Retina (tissue), 1 donor: Measurements from ENCODE around the gene ARID3C.

Source experiments
- DNase-seq: peaks from one replicate; pipeline ENCODE4 v3.0.0-alpha.2; 2016

Gene ARID3C

DNA sequence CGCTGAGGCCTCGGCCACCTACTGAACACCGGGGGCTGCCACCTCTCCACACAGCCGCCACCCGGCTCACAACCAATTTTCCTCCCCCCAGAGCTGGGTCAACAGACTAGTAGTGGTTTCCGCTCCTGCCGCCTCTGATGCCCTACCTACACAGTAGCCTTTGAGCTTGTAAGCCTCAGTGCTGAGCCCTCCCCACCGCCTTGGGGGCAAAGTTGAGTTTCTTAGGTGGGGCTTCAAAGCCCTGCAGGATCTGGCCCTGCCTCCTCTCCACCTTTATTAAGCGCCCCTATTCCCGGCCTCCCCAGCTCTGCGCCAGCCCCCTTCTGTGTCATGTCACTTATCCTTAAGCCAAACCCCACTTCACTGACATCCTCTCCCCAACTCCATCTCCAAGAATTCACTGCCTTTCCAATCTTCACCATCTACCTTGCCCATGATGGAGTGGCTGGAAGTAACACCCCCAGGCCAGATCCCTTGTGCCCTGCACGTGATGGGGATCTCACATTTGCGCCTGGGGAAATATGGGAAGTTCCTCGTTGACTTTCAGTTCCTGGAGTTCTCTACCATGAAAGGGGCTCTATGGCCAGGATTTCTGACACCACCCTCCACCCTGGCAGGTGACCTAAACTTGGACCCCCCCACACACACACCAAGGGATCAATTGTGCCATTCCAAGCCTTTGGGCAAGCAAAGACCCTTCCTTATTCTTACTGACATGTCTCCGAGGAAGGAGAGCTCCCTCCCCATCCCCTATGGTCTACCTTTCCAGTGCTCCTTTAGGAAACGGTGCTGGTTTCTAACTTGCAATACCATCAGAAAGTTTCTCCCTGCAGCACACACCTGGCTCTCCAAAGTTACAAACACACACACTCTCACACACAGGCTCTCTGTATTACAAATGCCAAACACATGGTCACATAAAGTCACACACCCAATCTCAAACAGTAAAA, 36.7 kb downstream of the ARID3C start:
- no peak for DNase-seq

DNA sequence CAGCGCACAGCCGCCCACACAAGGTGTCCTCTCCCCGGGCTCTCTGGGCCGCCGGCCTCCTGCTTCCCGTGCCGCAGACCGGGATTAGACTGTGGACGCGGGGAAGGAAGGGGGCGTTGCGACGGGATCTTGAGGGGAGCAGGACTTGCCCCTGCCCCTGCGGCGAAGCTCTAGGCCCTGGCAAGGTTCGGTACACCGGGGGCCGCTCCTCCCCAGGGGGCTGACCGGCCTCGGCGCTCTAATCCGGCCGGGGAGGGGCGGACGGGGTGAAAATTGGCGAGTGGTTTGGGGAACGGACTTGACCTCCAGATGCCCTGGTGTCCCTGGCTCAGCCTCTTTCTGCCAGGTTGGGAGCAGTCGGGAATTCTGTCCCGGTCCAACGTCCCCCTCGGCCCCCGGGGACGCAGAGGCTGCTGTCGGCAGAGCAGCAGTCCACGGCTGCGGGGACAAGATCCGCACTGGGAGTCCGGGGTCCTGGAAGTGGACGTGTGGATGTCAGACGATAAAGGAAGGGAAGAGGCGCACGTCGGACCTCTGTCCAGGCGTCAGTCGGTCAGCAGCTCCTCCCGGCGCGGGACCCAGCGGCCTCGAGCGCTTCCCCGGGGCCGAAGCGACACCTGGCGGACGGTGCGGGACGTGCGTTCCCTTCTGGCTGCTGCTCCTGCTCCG, 37.5 kb downstream of the ARID3C start:
- peak; percentile 94 for DNase-seq

DNA sequence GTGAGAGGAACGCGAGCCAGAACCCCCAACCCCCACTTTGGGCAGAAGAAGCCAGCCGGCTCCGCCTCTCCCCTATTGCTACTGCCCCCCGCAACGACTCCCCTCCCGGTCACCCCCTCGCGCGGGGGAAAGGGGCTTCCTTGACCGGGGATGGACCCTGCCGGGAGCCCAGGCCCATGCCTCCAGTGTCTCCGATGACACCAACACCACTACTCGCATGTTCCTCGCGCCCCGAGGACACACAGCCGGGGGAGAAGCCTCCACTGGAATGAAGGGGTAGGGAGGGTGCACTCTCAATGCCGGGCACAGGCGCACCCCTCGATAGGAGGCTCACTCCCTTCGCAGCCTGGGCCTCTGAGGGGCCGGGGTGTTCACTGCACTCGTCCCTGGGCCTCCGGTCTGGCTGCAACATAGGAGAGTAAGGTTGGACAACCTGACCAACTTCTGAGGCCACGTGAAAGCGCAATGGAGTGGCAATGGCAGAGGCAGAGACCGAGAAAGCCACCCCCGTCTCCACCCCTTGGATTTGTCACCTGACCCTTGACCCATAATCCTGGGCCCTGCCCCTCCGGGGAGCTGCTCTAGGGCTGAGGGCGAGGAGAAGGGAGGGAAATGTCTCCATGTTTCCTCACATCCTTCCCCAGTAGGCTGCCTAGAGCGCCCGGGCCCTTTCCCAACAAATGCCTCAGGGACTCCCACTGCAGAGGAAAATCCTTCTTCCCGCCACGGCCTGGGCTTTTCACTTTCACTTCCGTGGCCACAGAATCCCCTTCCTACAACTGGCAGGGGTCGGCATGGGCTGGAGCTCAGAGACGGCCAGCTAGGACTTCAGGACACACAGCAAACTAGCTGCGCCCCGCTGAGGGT, 38.3 kb downstream of the ARID3C start:
- DNase-seq, result no peak

DNA sequence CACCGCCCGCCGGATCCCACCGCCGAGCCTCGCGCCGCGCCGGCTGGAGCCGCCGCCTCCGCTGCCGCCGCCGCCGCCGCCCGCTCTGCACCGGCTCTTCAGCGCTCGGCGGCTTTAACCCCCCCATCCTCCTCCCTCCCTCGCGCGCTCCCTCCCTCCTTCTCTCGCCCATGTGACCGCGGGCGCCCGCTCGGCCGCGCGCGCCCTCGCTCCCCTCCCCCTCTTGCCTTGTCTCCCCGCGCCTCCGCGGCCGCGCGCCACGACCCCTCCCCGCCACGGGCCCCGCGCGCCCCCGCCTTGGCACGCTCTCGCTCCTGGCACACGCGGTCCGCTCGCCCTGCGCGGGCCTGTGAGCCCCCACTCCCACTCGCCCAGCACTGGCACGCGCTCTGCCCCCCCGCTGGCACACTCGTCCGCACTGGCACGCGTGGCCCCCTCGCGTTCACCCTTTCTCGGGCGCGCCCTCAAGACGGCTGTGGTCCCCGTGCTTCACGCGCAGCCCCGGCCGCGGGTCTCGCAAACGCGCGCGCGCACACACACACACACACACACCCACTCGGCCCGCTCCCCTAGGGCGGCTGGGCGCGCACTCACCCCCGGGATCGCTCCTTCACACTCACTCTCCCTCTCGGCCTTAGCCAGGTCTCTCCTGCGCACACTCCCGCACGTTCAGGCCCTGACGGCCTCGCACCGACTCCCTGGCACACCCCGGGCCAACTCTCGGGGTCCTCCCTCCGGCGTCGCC, 39.1 kb downstream of the ARID3C start, which contains the start of gene CNTFR:
Gene CNTFR, minus strand, starts transcription at position 89 of the 745 bp plus-strand sequence. CDS start 20,743 bp downstream, outside the sequence.
- peak; percentile 85 for DNase-seq

DNA sequence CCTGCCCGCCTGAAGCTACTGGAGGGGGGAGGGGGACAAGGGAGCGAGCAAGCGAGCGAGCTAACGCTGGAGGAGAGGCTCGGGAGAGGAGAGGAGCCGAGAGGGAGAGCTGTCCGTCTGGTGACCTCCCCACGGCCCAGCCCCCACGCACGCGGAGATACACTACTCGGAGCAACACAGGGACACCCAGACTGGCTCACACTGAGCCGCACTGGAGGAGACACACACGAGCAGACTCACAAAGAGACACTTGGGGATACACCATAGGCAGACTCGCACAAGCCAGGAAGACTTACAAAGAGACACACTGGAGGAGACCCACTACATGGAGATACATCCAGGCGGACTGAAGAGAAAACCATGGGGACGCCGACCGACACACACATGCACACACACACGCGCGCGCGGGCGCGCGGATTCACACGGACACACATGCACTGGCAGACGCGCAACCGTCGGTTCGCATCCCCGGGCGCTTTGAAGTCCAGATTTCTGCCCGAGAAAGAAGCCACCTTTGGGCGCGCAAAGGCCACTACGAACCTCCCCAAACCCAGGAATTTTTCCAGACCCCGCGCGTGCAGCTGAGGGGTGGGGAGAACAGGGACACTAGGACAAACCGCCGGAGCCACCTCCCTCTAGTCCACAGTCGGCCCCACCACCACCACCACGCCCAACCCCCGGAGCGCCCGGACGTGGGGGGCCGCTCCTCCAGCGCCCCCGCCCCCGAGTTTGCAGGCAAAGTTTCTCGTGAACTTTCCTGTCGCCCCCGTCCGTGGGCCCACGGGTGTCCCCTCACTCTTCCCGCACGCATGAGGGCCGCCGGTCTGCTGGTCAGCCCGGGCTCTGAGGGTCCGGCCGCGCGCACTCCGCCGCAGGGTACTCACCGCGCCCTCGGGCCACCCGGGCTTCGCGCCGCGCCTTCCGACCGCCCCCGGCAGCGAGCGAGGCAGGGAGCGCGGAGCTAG, 39.9 kb downstream of the ARID3C start:
- peak; percentile 81 for DNase-seq

DNA sequence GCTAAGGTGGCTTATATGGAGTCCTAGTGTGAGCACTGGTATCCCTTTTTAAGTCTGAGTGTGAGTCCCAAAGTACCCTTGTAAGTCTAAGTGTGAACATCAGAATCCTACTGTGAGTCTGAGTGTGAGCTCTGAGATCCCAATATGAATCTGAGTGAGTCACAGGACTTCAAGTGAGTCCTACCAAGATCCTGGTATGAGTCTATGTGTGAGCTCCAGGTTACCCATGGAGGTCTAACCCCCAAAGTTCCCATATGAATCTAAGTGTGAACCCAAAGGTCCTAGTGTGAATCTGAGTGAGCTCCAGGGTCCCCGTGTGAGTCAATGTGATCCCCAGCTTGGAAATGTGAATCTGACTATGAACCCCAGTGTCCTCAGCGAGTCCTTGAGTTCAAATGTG, 41.6 kb downstream of the ARID3C start:
- no peak for DNase-seq

DNA sequence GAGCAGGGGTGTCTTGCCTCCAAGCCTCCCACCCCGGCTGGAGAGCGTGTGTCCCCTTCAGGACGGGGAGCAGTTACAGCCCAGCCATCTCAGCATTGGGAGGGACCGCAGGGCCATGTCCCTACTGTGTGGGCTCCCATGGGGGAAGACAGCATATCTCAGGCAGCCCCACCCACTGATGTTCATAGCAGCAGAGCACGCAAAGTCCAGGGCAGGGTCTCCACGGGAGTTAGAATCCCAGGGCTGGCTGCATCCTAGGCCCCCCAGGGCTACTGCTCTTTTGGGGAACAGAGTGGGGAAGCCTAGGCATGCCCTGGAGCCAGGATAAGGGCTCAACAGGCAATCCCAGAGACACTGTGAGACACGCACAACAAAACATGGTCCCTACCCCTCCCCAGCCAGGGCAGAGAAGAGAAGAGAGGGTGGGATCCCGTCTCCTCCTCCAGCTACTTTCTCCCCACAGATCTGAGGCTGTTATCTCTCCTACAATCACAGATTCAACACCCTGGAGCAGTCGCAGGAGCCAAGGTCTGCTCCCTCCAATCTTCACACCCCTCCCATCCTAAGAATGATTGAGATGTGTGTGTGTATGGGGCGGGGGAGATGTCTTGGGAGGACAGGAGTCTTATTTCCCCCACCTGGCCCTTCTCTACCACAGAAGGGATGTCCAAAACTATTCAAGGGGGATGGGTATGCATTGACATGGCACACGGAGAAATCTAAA, 42.8 kb downstream of the ARID3C start:
- DNase-seq, result no peak

DNA sequence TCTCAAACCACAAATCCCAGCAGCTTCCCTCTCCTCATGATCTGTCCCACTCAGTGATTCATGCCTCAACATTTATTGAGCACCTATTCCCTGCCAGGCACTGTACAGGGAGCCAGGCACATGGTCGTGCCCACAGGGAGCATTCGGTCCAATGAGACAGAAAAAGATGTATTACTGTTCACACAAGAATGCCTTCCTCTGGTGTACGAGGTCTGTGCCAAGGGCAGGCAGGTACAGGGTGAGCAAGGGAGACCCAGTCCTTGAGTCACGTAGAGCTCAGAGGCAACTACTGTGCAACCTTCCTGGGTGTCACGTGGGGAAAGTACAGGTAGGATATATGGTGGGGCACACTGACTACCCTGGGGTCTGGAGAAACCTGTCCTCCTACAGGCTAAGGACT, 43.9 kb downstream of the ARID3C start:
- no peak for DNase-seq

DNA sequence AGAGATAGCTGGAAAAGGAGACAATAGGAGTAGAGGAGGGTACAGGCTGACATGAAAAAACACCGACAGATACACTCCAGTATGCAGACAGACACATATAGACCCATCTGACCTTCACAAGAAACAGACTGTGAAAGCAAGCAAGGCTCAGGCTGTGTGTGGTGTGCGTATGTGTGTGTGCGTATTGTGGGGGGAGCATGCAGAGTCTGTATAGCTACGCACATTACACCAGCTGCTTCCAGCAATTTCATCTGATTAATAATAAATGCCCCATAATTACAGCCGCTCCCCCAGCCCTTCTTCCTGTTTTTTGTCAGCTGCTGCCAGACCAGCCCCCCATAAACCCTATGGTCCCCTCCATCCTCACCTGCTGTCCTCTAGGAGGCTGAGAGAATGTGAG, 46.1 kb downstream of the ARID3C start:
- DNase-seq, result peak; percentile 27

DNA sequence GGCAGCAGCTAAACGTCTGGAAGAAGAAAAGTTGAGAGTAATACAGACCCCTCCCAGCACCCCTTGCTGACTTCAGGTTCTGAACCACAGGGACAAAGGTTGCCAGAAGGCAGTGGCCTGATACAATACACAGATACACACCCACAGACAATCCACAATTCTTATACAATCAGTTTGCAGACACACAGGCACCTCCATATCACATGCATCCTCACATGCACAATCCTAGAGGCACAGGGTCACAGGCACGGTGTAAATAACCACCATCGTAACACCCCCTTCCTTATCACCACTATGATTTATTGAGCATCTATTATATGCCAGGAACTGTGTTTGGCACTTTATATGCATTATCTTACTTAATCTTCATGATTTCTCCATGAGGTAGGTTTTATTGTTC, 47.5 kb downstream of the ARID3C start:
- DNase-seq, result no peak

DNA sequence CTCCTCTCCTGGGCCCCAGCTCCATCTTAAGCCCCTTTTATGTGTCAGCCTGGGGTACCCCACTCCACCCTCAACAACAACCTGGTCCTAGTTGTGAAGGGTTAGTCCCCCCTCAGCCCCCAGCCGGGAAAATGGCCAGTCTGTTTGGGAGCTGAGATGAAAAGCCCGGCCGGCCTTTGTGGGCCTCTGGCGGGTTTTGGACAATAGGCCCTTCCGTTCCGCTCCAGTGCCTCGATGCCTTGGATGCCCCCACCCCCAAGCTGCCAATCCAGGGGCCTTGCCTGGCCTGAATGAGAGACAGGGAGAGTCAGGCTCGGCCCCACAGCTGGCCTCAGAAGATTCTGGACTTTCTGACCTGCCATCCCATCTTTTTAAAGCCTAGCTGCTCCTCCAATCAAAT, 48.5 kb downstream of the ARID3C start:
- peak; percentile 89 for DNase-seq

DNA sequence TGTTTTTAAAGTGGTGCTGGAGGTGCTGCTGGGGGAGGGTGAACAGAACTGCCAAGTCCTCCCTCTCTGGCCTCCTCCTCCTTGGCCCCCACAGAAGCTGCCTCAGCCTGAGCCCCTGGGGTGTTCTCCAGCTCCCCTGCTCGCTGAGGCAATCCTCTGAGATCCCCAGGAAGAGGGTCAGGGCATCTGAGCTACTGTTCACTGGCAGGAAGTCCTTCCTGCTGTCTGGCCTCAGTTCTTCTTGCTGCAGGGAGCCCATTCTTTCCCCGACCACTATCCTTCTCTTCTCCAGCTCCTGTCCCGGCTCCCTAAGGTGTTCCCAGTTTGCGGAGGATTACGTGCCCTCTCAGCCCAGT, 49.1 kb downstream of the ARID3C start:
- DNase-seq, result peak; percentile 43

DNA sequence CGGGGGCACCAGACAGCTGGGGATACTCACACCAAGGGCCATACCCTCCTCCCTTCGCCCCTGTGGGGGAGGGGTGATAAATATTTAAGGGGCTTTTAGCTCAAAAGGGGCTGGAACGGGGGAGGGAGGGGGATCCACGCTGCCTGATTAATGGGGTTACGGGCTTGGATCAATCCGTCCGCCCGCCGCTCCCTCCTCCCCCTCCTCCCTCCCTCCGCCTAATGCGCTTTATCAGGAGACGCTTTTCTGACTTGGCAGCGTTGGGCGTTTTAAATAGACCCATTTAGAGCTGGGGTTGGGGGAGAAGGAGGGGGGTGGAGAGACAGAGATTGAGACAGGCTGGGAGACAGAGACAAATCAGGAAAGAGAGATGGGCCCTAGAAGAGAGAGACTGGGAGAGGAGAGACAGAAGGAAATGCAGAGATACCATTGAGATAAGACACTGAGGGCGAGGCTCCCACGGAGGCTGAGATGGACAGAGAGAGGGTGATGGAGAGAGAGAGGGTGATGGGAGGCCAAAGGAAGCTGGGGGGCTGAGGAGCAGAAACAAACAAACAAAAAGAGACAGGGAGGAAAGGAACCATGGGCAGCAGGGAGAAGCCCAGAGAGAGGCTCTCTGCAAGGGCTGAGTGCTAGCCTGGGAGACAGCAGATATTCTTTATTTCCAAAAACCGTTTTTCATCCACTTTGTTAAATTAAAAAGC, 49.6 kb downstream of the ARID3C start:
- DNase-seq, result peak; percentile 70

DNA sequence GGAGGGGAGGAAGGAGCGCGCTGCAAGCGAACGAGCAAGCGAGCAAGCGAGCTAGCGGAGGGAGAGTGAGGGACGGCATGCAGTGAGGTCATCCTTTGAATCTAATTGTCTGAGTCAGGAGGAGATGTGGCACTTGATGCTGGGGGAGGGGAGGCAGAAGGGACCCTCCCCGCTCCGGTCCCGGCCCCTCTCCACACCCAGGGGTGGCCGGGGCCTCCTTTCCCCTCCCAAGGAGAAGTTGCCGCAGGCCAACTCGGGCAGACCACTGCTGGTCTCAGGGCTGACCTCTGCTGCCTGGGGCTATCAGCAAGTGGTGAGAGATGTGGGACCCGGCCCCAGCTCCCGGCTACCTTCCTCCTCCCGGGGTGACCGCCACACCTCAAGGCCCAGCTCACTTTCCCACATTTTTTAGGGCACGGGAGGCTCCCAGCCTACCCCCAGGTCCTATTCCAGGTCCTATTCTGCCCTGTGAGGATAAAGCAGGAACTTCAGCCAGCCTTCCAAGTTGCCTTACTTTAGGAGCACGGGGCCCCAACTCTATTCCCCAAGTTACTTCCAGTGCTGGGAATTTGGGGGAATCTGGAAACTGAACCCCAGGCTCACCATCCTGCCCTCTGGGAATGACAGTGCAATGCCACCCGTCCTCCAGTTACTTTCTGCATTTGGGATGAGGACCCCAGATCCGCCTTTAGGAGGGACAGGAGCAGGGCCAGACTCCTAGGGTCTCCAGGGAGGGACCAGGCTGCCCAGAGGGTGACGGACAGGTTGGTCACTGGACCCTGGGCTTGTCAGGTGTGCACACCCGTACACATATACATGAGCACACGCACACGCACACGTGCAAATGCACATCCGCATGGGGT, 50.4 kb downstream of the ARID3C start:
- DNase-seq, result peak; percentile 90

DNA sequence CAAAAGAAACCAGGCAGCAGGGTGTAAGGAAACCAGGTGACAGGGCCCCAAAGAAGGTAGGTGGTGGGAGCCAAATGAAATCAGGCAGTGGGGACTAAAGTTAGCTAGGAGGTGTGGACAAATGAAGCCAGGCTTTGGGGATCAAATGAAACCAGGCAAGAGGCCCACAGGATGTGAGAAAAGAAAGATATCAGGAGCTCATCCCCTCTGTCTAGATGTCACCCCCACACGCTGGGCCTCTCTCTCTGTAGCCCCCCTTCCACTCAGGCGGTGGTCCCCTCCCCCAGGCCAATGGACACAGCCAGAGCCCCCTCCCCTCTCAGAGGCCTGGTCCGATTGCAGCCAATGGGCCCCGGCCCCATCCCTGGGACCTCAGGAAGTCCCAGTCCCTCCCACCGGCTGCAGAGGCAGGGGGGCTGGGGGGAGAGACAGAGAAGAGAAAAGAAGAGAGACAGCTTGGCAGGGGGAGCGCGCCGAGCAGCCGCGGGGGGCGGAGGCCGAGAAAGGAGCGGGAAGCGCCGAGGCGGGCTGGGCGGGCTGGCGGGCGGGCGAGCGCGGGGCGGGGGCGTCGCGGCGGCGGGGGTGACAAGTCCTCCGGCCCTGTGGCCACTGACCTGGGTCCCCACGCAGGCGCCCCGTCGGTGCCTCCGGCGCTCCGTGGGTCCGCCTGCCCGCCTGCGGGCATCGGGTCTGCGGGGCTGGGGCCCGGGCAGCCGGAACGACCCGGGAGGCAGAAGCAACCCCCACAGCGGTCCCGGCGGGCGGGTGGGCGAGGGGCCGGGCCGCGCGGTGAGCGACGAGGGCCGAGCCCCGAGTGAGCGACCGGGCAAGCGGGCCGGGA, 51.2 kb downstream of the ARID3C start:
- DNase-seq, result peak; percentile 74

DNA sequence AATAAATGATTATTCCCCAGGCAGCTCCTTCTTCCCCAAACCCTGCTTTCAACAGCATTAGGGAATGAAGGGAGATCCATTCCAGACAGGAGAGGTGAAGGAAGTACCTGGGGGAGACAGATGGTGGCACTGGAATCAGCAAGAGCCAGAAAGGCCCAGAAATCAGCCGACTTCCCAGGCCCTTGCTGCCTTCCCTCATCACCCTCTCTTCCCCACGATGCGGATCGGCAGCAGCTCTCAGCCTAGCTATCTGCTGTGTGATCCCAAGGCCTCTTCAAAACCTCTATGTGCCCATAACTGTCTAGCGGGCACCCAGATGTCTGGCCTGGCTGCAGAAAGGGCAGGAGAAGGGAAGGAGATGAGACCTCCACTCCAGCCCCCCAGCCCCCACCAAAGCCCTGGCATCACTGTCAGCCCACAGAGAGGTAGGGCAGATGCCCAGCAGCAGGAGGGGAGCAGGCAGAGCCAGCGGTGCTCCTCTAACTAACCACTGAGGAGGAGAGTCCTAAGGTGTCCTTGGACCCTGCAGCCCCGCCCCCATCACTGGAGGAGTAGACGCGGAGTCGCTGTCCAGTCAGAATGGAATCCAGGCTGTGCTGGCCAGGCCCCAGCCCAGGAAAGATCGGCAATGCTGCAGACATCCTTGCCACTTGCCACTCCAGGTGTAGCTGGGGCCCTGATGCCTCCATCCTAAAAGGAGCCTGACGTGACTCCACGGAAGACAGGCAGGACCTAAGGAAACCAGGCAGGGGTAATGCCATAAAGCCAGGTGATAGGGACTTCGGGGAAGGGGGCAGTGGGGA, 52.1 kb downstream of the ARID3C start:
- DNase-seq, result peak; percentile 65
